ENCODE data around the gene RNF44. TPM values are rescaled to one million over a fixed set of nuclear protein-coding genes. Genes with fewer than 3 reads are reported as not detected.
A peak's percentile ranks its signal among the peaks of the same experiment; 100 is the strongest.

RNF44 gene
- total RNA-seq, 2 experiments from 2014 or later, result 61.2 to 164 TPM

DNA sequence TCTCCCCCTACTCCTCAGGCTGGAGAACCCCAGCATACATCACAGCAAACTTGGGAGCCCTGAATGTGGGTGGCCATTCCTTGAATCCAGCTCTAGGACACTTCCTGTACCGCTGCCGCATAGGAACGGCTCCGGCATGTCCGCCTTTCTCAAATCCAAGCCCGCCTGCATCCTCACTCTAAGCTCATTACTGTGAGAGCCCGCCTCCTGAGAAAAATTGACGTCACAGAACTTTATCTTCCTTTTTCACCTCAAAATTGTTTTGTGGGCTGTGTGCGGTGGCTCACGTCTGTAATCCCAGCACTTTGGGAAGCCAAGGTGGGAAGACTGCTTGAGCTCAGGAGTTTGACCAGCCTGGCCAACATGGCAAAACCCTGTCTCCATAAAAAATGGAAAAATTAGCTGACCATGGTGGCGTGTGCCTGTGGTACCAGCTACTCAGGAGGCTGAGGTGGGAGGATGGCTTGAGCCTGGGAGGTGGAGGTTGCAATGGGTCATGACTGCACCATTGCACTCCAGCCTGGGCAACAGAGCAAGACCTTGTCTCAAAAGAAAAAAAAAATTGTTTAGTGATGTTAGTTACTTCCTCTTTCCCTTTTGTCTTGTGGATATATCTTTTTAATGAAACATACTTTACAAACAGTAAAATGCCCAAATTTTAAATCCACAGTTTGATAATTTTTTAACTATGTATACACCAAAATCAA, 22.8 kb downstream of the RNF44 start:
- H3K4me2 ChIP-seq (ENCODE audit: low read length), result peak overlapping the region; percentile 32; the same call in 1 of the 2 replicates
- no TSS peak for BruUV-seq (replicated peaks)
- no peaks in the 10 kb centered on the region for H4K20me1 ChIP-seq (ENCODE audit: insufficient read depth, low read length)
- H3K4me3 ChIP-seq (ENCODE audit: low read depth, low read length, poor library complexity, severe bottlenecking), result no peak overlapping the region
- ChIA-PET POLR2A (interaction anchor here (0.6 to 1.3 kb wide), 3 partner anchors 9 to 23 kb away, joined by 3 to 7 read pairs (median 5); partner anchors contain the start of gene RNF44), CTCF (ENCODE audit: unreplicated experiment) (no interaction called here)
- peak overlapping the region; percentile 26; the same call in 1 of the 2 replicates for H2AFZ ChIP-seq (ENCODE audit: low read length)
- no peak overlapping the region for H3K27ac ChIP-seq (ENCODE audit: low read depth, low read length, poor library complexity, severe bottlenecking)
- peak; percentile 37 for DNase-seq (ENCODE audit: low spot score)
- H3K9me3 ChIP-seq (ENCODE audit: low read length), result no peaks in the 10 kb centered on the region
- intact Hi-C loops (cut with micrococcal nuclease; ENCODE audit: unreplicated experiment), result no loop called here
- TF ChIP-seq EZH2phosphoT487 (IDR thresholded peaks at IDR 0.05; ENCODE audit: borderline replicate concordance, low read depth, low read length), result no peak
- TF ChIP-seq, protein P1, sequence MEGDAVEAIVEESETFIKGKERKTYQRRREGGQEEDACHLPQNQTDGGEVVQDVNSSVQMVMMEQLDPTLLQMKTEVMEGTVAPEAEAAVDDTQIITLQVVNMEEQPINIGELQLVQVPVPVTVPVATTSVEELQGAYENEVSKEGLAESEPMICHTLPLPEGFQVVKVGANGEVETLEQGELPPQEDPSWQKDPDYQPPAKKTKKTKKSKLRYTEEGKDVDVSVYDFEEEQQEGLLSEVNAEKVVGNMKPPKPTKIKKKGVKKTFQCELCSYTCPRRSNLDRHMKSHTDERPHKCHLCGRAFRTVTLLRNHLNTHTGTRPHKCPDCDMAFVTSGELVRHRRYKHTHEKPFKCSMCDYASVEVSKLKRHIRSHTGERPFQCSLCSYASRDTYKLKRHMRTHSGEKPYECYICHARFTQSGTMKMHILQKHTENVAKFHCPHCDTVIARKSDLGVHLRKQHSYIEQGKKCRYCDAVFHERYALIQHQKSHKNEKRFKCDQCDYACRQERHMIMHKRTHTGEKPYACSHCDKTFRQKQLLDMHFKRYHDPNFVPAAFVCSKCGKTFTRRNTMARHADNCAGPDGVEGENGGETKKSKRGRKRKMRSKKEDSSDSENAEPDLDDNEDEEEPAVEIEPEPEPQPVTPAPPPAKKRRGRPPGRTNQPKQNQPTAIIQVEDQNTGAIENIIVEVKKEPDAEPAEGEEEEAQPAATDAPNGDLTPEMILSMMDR (conservative IDR thresholded peaks at IDR 0.05; ENCODE audit: low read length), result no peak
- H3K79me2 ChIP-seq (ENCODE audit: insufficient read depth, low read depth, low read length), result no peaks in the 10 kb centered on the region
- peaks cover 15% of the 10 kb centered on the region for H3K4me1 ChIP-seq (ENCODE audit: insufficient read depth, low read length, poor library complexity, severe bottlenecking)
- no peaks in the 10 kb centered on the region for H3K9me2 ChIP-seq (ENCODE audit: insufficient read depth, low read length)
- peaks cover 10% of the 10 kb centered on the region for H3K36me3 ChIP-seq (ENCODE audit: insufficient read depth, low read length)

DNA sequence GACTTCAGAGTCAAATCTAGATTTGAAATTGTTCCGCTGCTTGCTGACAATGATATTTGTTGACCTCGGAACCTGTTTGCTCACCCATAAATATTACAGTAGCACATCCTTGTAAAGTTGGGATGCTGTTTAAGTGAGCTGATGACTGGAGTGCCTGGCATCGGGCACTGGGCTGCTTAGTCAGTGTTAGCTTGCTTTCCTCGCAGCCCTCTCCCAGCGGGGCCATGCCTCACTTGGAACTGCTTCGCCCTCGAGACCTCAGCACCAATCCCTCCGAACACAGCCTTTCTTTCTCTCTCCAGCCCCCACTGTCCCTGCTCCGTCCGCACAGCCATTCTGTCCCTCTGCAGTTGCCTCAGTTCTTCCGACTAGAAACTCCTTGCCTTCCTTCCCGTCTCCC, 23.4 kb downstream of the RNF44 start:
- no TSS peak for BruUV-seq (replicated peaks)
- DNase-seq (ENCODE audit: low spot score), result no peak
- no peaks in the 10 kb centered on the region for H3K9me2 ChIP-seq (ENCODE audit: insufficient read depth, low read length)
- peaks cover 15% of the 10 kb centered on the region for H3K4me1 ChIP-seq (ENCODE audit: insufficient read depth, low read length, poor library complexity, severe bottlenecking)
- H2AFZ ChIP-seq (ENCODE audit: low read length), result no peak overlapping the region
- H3K4me3 ChIP-seq (ENCODE audit: low read depth, low read length, poor library complexity, severe bottlenecking), result no peak overlapping the region
- POLR2A ChIA-PET, result interaction anchor here (0.6 to 1.3 kb wide), 2 partner anchors 10 to 23 kb away, joined by 5 to 7 read pairs; partner anchors contain the start of gene RNF44
- intact Hi-C loops (cut with micrococcal nuclease; ENCODE audit: unreplicated experiment), result no loop called here
- no peaks in the 10 kb centered on the region for H3K79me2 ChIP-seq (ENCODE audit: insufficient read depth, low read depth, low read length)
- H3K9me3 ChIP-seq (ENCODE audit: low read length), result no peaks in the 10 kb centered on the region
- H4K20me1 ChIP-seq (ENCODE audit: insufficient read depth, low read length), result no peaks in the 10 kb centered on the region
- H3K36me3 ChIP-seq (ENCODE audit: insufficient read depth, low read length), result peaks cover 16% of the 10 kb centered on the region
- H3K27ac ChIP-seq (ENCODE audit: low read depth, low read length, poor library complexity, severe bottlenecking), result no peak overlapping the region
- H3K4me2 ChIP-seq (ENCODE audit: low read length), result no peak overlapping the region
- TF ChIP-seq, protein P1 (conservative IDR thresholded peaks at IDR 0.05; ENCODE audit: low read length), result no peak
- no peak for TF ChIP-seq EZH2phosphoT487 (IDR thresholded peaks at IDR 0.05; ENCODE audit: borderline replicate concordance, low read depth, low read length)
- CTCF ChIA-PET (ENCODE audit: unreplicated experiment), result no interaction called here

DNA sequence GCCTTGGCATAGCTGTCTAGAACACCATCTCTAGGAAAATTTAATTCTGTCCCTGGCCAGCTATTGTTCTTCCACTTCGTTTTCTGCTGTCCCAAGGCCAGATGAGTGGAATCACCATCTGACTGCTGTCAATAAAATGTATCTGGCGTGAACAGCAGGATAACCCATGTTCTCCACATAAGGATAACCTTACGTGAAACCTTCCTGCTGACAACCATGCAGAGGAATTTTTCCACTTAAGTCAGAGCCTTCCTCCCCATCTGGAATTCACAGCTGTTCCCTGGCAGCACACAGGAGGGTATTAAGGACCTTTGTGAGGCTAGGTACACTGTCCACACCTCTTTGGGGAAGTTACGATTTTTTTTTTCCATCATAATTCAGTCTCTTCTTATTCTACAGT, 28.6 kb downstream of the RNF44 start:
- Histone ChIP-seq H3K4me3 (ENCODE audit: low read depth, low read length, poor library complexity, severe bottlenecking) (no peak overlapping the region), H3K27ac (ENCODE audit: low read depth, low read length, poor library complexity, severe bottlenecking) (no peak overlapping the region), H3K9me3 (ENCODE audit: low read length) (no peaks in the 10 kb centered on the region), H4K20me1 (ENCODE audit: insufficient read depth, low read length) (no peaks in the 10 kb centered on the region), H3K4me1 (ENCODE audit: insufficient read depth, low read length, poor library complexity, severe bottlenecking) (no peaks in the 10 kb centered on the region), H3K36me3 (ENCODE audit: insufficient read depth, low read length) (peaks cover 67% of the 10 kb centered on the region), H3K9me2 (ENCODE audit: insufficient read depth, low read length) (no peaks in the 10 kb centered on the region), H3K79me2 (ENCODE audit: insufficient read depth, low read depth, low read length) (no peaks in the 10 kb centered on the region), H2AFZ (ENCODE audit: low read length) (no peak overlapping the region), H3K4me2 (ENCODE audit: low read length) (no peak overlapping the region)
- no peak for TF ChIP-seq EZH2phosphoT487 (IDR thresholded peaks at IDR 0.05; ENCODE audit: borderline replicate concordance, low read depth, low read length)
- TF ChIP-seq, protein P1 (conservative IDR thresholded peaks at IDR 0.05; ENCODE audit: low read length), result no peak
- BruUV-seq (replicated peaks), result no TSS peak
- no peak for DNase-seq (ENCODE audit: low spot score)
- POLR2A ChIA-PET, result interaction anchor here (0.6 kb wide), 1 partner anchor 50 kb away, joined by 3 read pairs; no protein-coding TSS in a partner anchor
- intact Hi-C loops (cut with micrococcal nuclease; ENCODE audit: unreplicated experiment), result no loop called here
- CTCF ChIA-PET (ENCODE audit: unreplicated experiment), result no interaction called here
